Measurements from ENCODE around the gene BSG.
"Not testable (repeated sequence)": the region's sequence is repeated elsewhere in the genome, so short reads cannot be mapped to it uniquely, and the experiment has no call there.

BSG gene

GRCh38 chr19:604355-604754, 32.0 kb downstream of the BSG start:
- DNase-seq (ENCODE audit: low read depth, low spot score) = no peak

GRCh38 chr19:605061-605971, 32.9 kb downstream of the BSG start:
- not testable (repeated sequence) for DNase-seq (ENCODE audit: low read depth, low spot score)

- no peak for DNase-seq (ENCODE audit: low read depth, low spot score)
Observed at GRCh38 chr19:607301-608154, 35.1 kb downstream of the BSG start.

GRCh38 chr19:608155-609003, 36.0 kb downstream of the BSG start:
- DNase-seq (ENCODE audit: low read depth, low spot score) = no peak

- no peak for DNase-seq (ENCODE audit: low read depth, low spot score)
Observed at GRCh38 chr19:609004-609346, 36.6 kb downstream of the BSG start.

GRCh38 chr19:610071-610800, 37.8 kb downstream of the BSG start:
- DNase-seq (ENCODE audit: low read depth, low spot score) = no peak

- DNase-seq (ENCODE audit: low read depth, low spot score) = peak; percentile 92
Observed at GRCh38 chr19:610801-611480, 38.5 kb downstream of the BSG start.

GRCh38 chr19:611481-611868, 39.1 kb downstream of the BSG start:
- no peak for DNase-seq (ENCODE audit: low read depth, low spot score)

GRCh38 chr19:612941-613340, 40.5 kb downstream of the BSG start:
- DNase-seq (ENCODE audit: low read depth, low spot score) = no peak

GRCh38 chr19:613732-614567, 41.6 kb downstream of the BSG start:
- no peak for DNase-seq (ENCODE audit: low read depth, low spot score)

GRCh38 chr19:615619-616018, 43.2 kb downstream of the BSG start:
- no peak for DNase-seq (ENCODE audit: low read depth, low spot score)

GRCh38 chr19:616062-616700, 43.8 kb downstream of the BSG start:
- DNase-seq (ENCODE audit: low read depth, low spot score) = no peak

GRCh38 chr19:616747-617526, 44.5 kb downstream of the BSG start:
- no peak for DNase-seq (ENCODE audit: low read depth, low spot score)

- no peak for DNase-seq (ENCODE audit: low read depth, low spot score)
Observed at GRCh38 chr19:617551-618246, 45.3 kb downstream of the BSG start.

GRCh38 chr19:618247-618619, 45.8 kb downstream of the BSG start:
- DNase-seq (ENCODE audit: low read depth, low spot score) = no peak

- no peak for DNase-seq (ENCODE audit: low read depth, low spot score)
Observed at GRCh38 chr19:618674-619285, 46.4 kb downstream of the BSG start.

GRCh38 chr19:619286-620002, 47.0 kb downstream of the BSG start:
- DNase-seq (ENCODE audit: low read depth, low spot score) = no peak

Measured in brain pericyte (primary cell).